ENCODE results near the gene GCK.
A peak's percentile ranks its signal among the peaks of the same experiment; 100 is the strongest.
"Not testable (repeated sequence)": the region's sequence is repeated elsewhere in the genome, so short reads cannot be mapped to it uniquely, and the experiment has no call there.

Gene GCK

DNA sequence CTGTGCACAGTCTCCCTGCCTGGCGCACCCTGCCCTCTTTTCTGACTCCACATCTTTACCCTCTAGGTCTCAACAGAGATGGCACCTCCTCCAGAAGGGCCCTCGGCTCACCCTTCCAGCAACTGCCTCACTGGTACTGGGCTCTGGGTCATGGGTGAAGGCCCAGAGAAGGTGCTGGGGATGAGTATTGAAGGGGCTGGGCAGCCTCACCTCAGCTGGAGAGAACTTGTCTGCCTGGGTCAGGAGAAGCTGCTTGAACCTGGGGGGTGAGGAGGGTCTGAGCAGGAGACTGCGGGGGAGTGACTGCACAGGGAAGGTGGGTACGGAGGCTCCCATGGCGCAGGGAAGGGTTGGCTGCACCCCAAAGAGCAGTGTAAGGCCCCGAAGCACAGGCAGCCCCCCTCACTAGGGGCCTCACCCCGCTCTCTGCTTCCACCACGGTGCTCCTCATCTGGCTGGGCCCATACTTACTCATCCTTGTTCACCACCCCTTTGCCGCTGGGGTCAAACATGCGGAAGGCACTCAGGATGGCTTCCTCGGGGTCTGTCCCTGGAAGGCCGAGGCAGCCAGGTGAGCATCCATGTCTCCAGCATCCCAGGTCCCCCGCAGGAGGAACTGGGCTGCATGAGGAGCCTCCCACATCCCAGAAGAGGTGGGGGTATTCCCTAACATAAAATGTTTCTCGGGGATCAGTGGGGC lies 49.8 kb downstream of the GCK start:
- DNase-seq: no peak

DNA sequence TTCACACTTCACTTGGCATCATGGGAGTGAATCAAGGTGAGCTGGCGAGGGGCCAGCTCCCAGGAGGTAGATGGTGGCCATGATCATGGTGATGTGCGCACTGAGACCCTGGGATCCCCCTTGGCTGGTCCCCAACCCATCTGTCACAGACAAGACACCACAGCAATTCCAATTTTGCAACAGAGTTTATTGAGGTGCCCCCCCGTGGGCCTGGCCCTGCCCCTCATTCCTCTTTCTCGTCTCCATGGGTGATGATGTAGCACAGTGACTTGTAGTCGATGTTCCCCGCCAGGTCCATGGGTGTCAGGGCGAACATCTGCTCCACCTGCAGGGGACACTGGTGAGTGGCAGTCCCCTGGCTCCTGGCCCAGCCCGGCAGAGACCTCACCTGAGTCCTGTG lies 50.5 kb downstream of the GCK start:
- no peak for DNase-seq

DNA sequence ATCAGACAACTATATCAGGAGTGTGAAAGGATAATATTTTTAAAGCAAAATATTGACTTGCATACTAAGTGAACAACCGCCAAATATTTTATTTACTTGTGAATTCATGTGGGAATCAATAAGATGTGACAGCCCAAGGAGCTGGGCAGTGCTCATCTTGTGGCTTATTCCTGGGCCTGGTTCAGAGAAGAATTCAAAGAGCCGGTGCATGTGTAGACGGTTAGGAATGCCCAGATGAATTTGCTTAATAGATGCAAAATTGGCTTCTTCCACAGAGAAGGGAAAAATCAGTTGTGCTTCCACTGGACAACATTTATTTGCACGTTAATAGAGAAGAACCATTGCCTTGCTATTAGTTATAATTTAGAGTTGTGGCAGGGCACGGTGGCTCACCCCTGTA lies 52.5 kb downstream of the GCK start:
- DNase-seq: no peak

- DNase-seq: no peak
Observed at GRCh38 chr7:44134943-44135628, 54.2 kb downstream of the GCK start.

- no peak for DNase-seq
Observed at GRCh38 chr7:44133295-44133694, 55.9 kb downstream of the GCK start.

- DNase-seq: no peak
Observed at GRCh38 chr7:44132039-44132438, 57.2 kb downstream of the GCK start.

GRCh38 chr7:44131173-44132029 lies 57.8 kb downstream of the GCK start:
- no peak for DNase-seq

DNA sequence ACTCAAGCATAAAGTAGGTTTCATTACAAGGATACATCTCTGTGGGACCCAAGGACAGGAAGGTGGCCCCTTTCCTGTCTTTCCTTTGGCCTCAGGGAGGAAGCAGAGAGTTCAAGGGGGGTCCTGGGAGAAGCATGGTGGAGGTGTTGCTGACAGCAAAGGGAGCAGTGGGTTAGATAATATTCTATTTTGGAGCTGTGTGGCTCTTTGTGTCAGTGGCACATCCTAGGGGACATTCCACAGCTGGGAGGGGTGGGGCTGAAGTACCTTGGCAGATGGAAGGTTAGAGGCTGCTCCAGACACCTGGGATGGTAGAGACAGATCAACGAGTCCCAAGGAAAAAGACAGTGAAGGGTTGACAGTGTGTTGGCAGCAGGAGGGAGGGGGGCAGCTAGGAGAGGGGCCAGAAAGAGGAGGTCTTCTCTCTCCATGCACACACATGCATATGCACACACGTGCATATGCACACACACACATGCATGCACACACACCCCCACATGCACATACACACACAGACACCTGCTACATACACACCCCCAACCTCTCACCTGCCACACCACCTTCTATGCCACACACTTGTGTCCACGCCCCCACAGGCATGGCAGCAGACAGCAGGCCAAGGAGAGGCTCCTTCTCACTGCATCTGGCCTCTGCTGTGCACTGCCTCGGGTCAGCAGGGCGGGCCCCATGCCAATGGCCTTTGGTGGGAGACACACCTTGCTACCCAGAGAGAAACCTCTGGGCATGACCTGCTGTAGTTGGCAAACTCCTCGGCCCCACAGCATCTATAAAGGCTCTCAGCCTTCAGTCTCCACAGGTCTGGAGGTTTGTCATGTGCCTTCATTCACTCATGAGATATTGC lies 60.3 kb downstream of the GCK start:
- no peak for DNase-seq

GRCh38 chr7:44127161-44127560 lies 62.1 kb downstream of the GCK start:
- no peak for DNase-seq

DNA sequence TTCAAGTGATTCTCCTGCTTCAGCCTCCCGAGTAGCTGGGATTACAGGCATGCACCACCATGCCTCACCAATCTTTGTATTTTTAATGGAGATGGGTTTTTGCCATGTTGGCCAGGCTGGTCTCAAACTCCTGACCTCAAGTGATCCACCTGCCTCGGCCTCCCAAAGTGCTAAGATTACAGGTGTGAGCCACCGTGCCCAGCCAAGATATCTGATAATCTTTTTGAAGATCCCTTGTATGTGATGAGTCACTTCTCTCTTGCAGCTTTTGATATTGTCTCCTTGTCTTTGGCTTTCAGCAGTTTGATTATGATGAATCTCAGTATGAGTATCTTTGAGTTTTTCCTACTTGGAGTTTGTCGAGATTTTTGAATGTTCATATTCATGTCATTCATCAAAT lies 62.7 kb downstream of the GCK start:
- DNase-seq: not testable (repeated sequence)

- no peak for DNase-seq
Observed at GRCh38 chr7:44124822-44125202, 64.4 kb downstream of the GCK start.

DNA sequence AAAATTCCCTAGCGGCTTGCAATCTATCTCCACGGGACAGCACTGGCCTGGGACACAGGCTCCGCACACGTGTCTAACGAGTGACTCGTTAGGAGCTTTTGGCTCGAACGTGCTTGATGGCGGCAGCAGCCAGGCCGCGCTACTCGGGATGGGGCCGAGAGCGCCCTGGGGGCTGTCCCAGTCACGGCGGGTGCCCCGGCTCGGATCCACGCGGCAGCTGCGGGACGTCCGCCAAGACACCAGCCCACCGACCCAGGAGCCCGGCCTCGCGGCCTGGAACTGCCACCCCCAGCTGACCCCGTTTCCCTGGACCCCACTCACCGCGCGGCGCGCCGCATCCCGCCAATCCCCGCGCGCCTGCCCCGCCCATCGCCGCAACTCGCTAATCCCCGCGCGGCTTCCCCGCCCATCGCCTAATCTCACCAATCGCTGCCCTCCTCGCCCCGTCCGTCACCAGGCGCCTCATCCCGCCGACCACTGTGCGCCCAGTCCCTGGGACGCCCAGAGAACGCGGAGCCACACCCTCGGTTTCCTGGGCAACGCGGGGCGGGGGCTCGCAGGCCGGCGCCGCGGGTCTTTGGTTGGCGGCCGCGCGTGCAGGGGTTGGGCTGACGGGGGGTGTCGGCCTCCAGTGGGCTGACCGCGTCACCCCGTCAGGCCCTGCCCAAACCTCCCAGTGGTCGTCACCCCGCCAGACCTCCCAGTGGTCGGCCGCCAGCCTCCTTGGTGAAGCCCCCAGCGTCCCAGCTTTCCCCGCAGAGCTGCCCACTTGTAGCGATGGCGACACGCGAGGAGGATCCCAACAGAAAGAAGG lies 65.8 kb downstream of the GCK start, which contains the start of gene POLD2:
TSS of gene POLD2 (minus strand) at position 359 of the 814 bp plus-strand sequence. CDS start 1,495 bp downstream, outside the sequence.
- peak; percentile 85 for DNase-seq

DNA sequence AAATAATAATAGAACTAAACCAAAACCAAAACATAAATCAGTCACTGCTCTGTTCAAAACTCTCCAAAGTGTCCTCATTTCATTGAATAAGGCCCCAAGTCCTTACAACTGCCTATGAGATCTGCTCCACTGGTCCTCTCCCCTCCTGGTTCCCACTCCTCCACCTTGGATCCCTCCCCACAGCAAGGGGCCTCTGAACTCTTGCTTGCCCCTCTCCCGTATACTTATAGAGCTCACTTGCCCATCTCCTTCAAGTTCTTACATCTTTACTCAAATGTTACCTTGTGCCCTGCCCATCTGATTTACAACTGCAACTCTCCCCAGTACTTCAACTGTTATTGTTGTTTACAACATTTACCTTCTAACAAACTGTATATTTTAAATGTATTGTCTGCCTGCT lies 66.7 kb downstream of the GCK start:
- no peak for DNase-seq

- no peak for DNase-seq
Observed at GRCh38 chr7:44121761-44122420, 67.3 kb downstream of the GCK start.

- DNase-seq: no peak
Observed at GRCh38 chr7:44120395-44120794, 68.8 kb downstream of the GCK start.

DNA sequence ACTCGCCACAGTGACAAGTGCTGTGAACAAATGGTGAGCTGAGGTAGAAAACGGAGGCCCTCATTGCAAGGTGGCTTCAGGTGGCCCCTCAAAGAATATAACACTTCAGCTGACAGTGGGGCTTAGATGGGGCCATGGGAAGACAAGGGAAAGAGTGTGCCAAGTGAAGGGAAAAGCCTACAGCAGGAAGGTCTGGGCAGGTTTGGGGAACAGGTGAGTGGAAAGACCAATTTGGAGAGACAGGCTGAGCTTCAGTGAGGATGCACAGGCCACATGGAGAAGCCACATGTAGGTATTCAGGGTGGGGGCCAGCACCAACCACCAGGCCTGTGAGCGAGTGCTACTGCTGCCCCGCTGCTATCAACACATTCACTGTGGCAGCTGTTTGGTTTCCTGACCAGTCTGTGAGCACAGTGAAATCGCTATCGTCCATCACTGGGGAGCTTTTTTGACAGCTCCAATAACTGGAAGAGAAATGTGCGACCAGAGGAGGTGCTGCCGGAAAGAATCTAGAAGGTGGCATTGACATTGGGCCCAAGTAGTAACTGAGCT lies 69.3 kb downstream of the GCK start:
- no peak for DNase-seq

- no peak for DNase-seq
Observed at GRCh38 chr7:44117801-44118429, 71.3 kb downstream of the GCK start.

DNA sequence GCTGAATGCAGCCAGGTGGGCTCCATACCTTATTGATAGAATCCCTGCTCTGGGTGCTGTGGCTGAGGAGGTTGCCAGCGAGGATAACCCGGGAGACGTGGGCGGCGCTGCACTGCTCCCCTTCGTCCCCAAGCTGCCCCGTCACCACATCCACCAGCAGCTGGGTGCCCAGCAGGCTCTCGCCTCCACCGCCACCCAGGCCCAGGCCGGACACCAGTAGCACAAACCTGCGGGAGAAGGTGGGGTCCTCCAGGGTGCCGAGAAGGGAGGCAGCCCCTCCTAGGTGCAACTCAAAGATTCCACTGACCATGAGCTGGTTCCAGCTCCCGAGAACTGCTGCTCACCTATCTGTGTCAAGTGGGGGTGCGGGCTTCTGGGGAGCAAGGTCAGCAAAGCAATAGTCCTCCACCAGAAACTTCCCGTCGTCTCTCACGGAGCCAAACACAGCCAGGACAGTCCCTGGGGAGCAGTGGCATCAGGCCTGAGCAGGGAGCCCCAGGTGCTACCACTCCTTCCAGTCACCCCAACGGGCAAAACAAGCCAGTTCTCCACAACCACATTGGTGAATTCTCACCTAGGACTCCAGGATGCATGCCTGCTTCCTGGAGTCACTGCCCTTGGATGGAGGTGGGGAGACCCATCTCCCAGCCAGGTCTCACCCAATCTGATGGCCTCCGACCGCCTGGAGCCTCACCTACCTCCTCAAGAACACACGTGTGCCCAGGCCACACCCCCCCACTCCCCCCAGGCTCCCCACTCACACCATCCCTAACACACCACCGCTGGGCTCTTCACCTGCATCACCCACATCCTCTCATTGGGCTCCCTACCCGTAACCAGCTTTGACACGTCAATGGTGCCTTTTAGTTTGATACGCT lies 72.2 kb downstream of the GCK start:
- no peak for DNase-seq

GRCh38 chr7:44116087-44116788 lies 73.0 kb downstream of the GCK start:
- DNase-seq: no peak

Measured in NCI-H2081 treated with DMSO at 0.1 percent for 48 hours (cell line).